GM23248 (cell line): ENCODE measurements around the gene UVRAG. TPM values are rescaled to one million over a fixed set of nuclear protein-coding genes. Genes with fewer than 3 reads are reported as not detected.
"Not testable (repeated sequence)": the region's sequence is repeated elsewhere in the genome, so short reads cannot be mapped to it uniquely, and the experiment has no call there.

Experiments
- DNase-seq: peaks from one replicate; pipeline ENCODE4 v3.0.0-alpha.2; 2015
- H2AFZ ChIP-seq: fragments of 200-600 bp; sonication (generic); 2 replicates; pipeline ENCODE4 v1.6.1; 2016; ENCODE audit warnings: antibody characterized with exemption
- H3F3A ChIP-seq: fragments of 200-600 bp; sonication (generic); 2 replicates; pipeline ENCODE4 v1.6.1; 2016; ENCODE audit warnings: mild to moderate bottlenecking, antibody characterized with exemption, mixed run types; ENCODE audit not compliant: insufficient read depth
- H3K27ac ChIP-seq: fragments of 200-600 bp; sonication (generic); 2 replicates; pipeline ENCODE4 v1.5.1; 2016; ENCODE audit warnings: mild to moderate bottlenecking
- H3K27me3 ChIP-seq: fragments of 200-600 bp; sonication (generic); replicated peaks from 2 replicates; pipeline ENCODE4 v1.6.1; 2016; ENCODE audit warnings: mild to moderate bottlenecking; ENCODE audit not compliant: insufficient read depth
- H3K36me3 ChIP-seq: fragments of 200-600 bp; sonication (generic); 2 replicates; pipeline ENCODE4 v1.6.1; 2016; ENCODE audit warnings: low read depth, mild to moderate bottlenecking
- H3K4me1 ChIP-seq: fragments of 200-600 bp; sonication (generic); 2 replicates; pipeline ENCODE4 v1.6.1; 2016; ENCODE audit warnings: mild to moderate bottlenecking; ENCODE audit not compliant: insufficient read depth
- H3K4me2 ChIP-seq: fragments of 200-600 bp; sonication (generic); one replicate; pipeline ENCODE4 v1.6.1; 2016; ENCODE audit warnings: mild to moderate bottlenecking; ENCODE audit not compliant: unreplicated experiment
- H3K4me3 ChIP-seq: fragments of 200-600 bp; sonication (generic); 2 replicates; pipeline ENCODE4 v1.5.1; 2016; ENCODE audit warnings: mild to moderate bottlenecking
- H3K79me2 ChIP-seq: fragments of 200-600 bp; sonication (generic); 2 replicates; pipeline ENCODE4 v1.6.1; 2016; ENCODE audit warnings: mild to moderate bottlenecking; ENCODE audit not compliant: insufficient read depth
- H3K9ac ChIP-seq: fragments of 200-600 bp; sonication (generic); 2 replicates; pipeline ENCODE4 v1.6.1; 2016; ENCODE audit warnings: mild to moderate bottlenecking
- H3K9me2 ChIP-seq: fragments of 200-600 bp; sonication (generic); 2 replicates; pipeline ENCODE4 v1.6.1; 2016; ENCODE audit warnings: mixed run types, mild to moderate bottlenecking, moderate library complexity; ENCODE audit not compliant: insufficient read depth
- H3K9me3 ChIP-seq: fragments of 200-600 bp; sonication (generic); one replicate; pipeline ENCODE4 v1.6.1; 2017; ENCODE audit warnings: low read depth
- H4K20me1 ChIP-seq: fragments of 200-600 bp; sonication (generic); 2 replicates; pipeline ENCODE4 v1.6.0; 2016; ENCODE audit not compliant: insufficient read depth
- EZH2 ChIP-seq: fragments of 200-600 bp; sonication (generic); IDR thresholded peaks from 2 replicates; pipeline ENCODE4 v1.6.1; 2018; ENCODE audit warnings: antibody characterized with exemption, mild to moderate bottlenecking; ENCODE audit not compliant: insufficient read depth, poor library complexity, severe bottlenecking
- EZH2phosphoT487 ChIP-seq: fragments of 200-600 bp; sonication (generic); IDR thresholded peaks from 2 replicates; pipeline ENCODE4 v1.6.1; 2018; ENCODE audit warnings: antibody characterized with exemption, moderate library complexity, mild to moderate bottlenecking, low read depth; ENCODE audit not compliant: insufficient read depth
- WGBS, 2 experiments: methylation state at CpG; one replicate each; pipeline ENCODE4 v1.1.6; 2015 to 2017; ENCODE audit warnings: low lambda C conversion rate in 2 of 2, low coverage in 1 of 2; ENCODE audit errors: missing lambda C conversion rate in 2 of 2; 5-methylcytosine and 5-hydroxymethylcytosine counted together
- in situ Hi-C: fragments of 300-500 bp; cut with MboI; formaldehyde crosslinking; loops from 2 replicates; pipeline ENCODE4 v1.15.0; 2020
- polyA plus RNA-seq: library from polyadenylated mRNA; unstranded; fragments of >200 nt; fragmentation: Nextera tagmentation; extraction: Ambion mirVana; gene quantifications from 2 replicates; pipeline ENCODE4 v1.2.1, GENCODE V29; 2016
- total RNA-seq: library from RNA; depleted of rRNA; stranded (reverse); fragments of >200 nt; shearing (Covaris generic); gene quantifications from 2 replicates; pipeline ENCODE4 v1.2.3, GENCODE V29; 2014

The UVRAG gene
- total and polyA plus RNA-seq, 2 experiments from 2014 or later: 9.9 to 11.0 TPM

GRCh38 chr11:76077575-76078150 is 262.7 kb downstream of the UVRAG start:
- Histone ChIP-seq H3K4me3 (0 out of 2 replicates have a peak overlapping the region, but pooled peaks have one; percentile 13), H3K27me3 (no peaks in the 10 kb centered on the region), H3K9me3 (no peaks in the 10 kb centered on the region), H3K9me2 (no peaks in the 10 kb centered on the region), H3K4me2 (peak overlapping the region; percentile 45), H3K36me3 (no peaks in the 10 kb centered on the region), H3K4me1 (peaks cover 46% of the 10 kb centered on the region), H3K27ac (no peak overlapping the region), H3K79me2 (no peaks in the 10 kb centered on the region), H2AFZ (no peak overlapping the region), H4K20me1 (no peaks in the 10 kb centered on the region), H3K9ac (no peak overlapping the region), H3F3A (peaks cover 33% of the 10 kb centered on the region)
- in situ Hi-C loops: no loop called here
- no peak for TF ChIP-seq EZH2
- TF ChIP-seq EZH2phosphoT487: no peak
- no peak for DNase-seq
- 94 to 96% methylated on average over 1 of the region's 1 CpG for WGBS, 2 experiments

GRCh38 chr11:76081084-76081483 is 266.1 kb downstream of the UVRAG start:
- H3K4me2 ChIP-seq, in situ Hi-C loops, H3K9ac ChIP-seq, H3K36me3 ChIP-seq, H3K9me2 ChIP-seq, H2AFZ ChIP-seq, H3K27ac ChIP-seq, H3K79me2 ChIP-seq, H4K20me1 ChIP-seq, DNase-seq, H3K9me3 ChIP-seq, H3K27me3 ChIP-seq, H3K4me3 ChIP-seq: not testable (repeated sequence)
- 87 to 91% methylated on average over 5 of the region's 5 CpGs for WGBS, 2 experiments
- Histone ChIP-seq H3F3A (peaks cover 16% of the 10 kb centered on the region), H3K4me1 (peaks cover 23% of the 10 kb centered on the region)

GRCh38 chr11:76083563-76084451 is 268.8 kb downstream of the UVRAG start:
- H3K9me3 ChIP-seq: no peaks in the 10 kb centered on the region
- peaks cover 30% of the 10 kb centered on the region for H3K4me1 ChIP-seq
- no peaks in the 10 kb centered on the region for H4K20me1 ChIP-seq
- WGBS, 2 experiments: 59% methylated on average over 7 of the region's 7 CpGs
- no peak overlapping the region for H2AFZ ChIP-seq
- TF ChIP-seq EZH2phosphoT487 (no peak), EZH2 (no peak)
- H3K27ac ChIP-seq: no peak overlapping the region
- peak overlapping the region; percentile 17 for H3K4me2 ChIP-seq
- no peaks in the 10 kb centered on the region for H3K9me2 ChIP-seq
- H3K27me3 ChIP-seq: no peaks in the 10 kb centered on the region
- in situ Hi-C loops: no loop called here
- no peak overlapping the region for H3K4me3 ChIP-seq
- no peak overlapping the region for H3K9ac ChIP-seq
- peak; percentile 36 for DNase-seq
- H3F3A ChIP-seq: peaks cover 32% of the 10 kb centered on the region
- no peaks in the 10 kb centered on the region for H3K79me2 ChIP-seq
- no peaks in the 10 kb centered on the region for H3K36me3 ChIP-seq

- H3K4me1 ChIP-seq: peaks cover 30% of the 10 kb centered on the region
- H3K9me3 ChIP-seq: no peaks in the 10 kb centered on the region
- H3K9ac ChIP-seq: no peak overlapping the region
- no peak overlapping the region for H3K4me2 ChIP-seq
- H3F3A ChIP-seq: peaks cover 32% of the 10 kb centered on the region
- no peaks in the 10 kb centered on the region for H3K79me2 ChIP-seq
- in situ Hi-C loops: no loop called here
- no peak for DNase-seq
- no peak overlapping the region for H2AFZ ChIP-seq
- no peaks in the 10 kb centered on the region for H3K27me3 ChIP-seq
- no peaks in the 10 kb centered on the region for H4K20me1 ChIP-seq
- H3K36me3 ChIP-seq: no peaks in the 10 kb centered on the region
- no peak overlapping the region for H3K27ac ChIP-seq
- TF ChIP-seq EZH2 (no peak), EZH2phosphoT487 (no peak)
- H3K9me2 ChIP-seq: no peaks in the 10 kb centered on the region
- no peak overlapping the region for H3K4me3 ChIP-seq
- 76 to 77% methylated on average over 1 of the region's 1 CpG for WGBS, 2 experiments
Observed at GRCh38 chr11:76085270-76085669, 270.3 kb downstream of the UVRAG start.
